H1 (cell line): ENCODE measurements around the gene LYPD6B. TPM values are rescaled to one million over a fixed set of nuclear protein-coding genes. Genes with fewer than 3 reads are reported as not detected.

ENCODE experiments used
- CTCF ChIA-PET: fragments of 300-600 bp; sonication (Branson Sonifier 250); formaldehyde crosslinking; loops from one replicate; lab custom pipeline; 2021; ENCODE audit not compliant: partially characterized antibody; lab: Charles Lee
- POLR2A ChIA-PET: fragments of 300-600 bp; sonication (Branson Sonifier 250); formaldehyde crosslinking; loops from one replicate; lab custom pipeline; 2021; ENCODE audit warnings: inconsistent platforms; ENCODE audit not compliant: partially characterized antibody; lab: Charles Lee
- DNase-seq, 2 experiments: peaks; one replicate each; pipeline versions ENCODE4 v3.0.0 to v3.0.0-alpha.2; 2010 to 2022; ENCODE audit warnings: low spot score in 2 of 2, low read depth in 1 of 2, mixed read lengths in 1 of 2
- FAIRE-seq: peaks from 2 replicates; lab custom pipeline; 2011; peaks lifted over from hg19 to GRCh38; lab: Jason Lieb, UNC
- H2AFZ ChIP-seq: 2 replicates; pipeline ENCODE4 v1.8.1; 2012; ENCODE audit warnings: low read length, inconsistent platforms
- H2AK5ac ChIP-seq: 2 replicates; pipeline ENCODE4 v1.6.1; 2013; ENCODE audit warnings: low read depth, low read length
- H2BK120ac ChIP-seq: replicated peaks from 2 replicates; pipeline ENCODE3; 2013; ENCODE audit warnings: low read depth, low read length, inconsistent platforms
- H2BK12ac ChIP-seq: 2 replicates; pipeline ENCODE4 v1.6.1; 2013; ENCODE audit warnings: low read depth, low read length
- H2BK15ac ChIP-seq: 2 replicates; pipeline ENCODE4 v1.6.1; 2013; ENCODE audit warnings: low read length
- H2BK20ac ChIP-seq: 2 replicates; pipeline ENCODE4 v1.6.1; 2013; ENCODE audit warnings: low read length
- H2BK5ac ChIP-seq: 2 replicates; pipeline ENCODE4 v1.6.1; 2013; ENCODE audit warnings: low read depth, low read length
- H3K14ac ChIP-seq: 2 replicates; pipeline ENCODE4 v1.6.1; 2013; ENCODE audit warnings: inconsistent platforms; ENCODE audit not compliant: insufficient read length
- H3K18ac ChIP-seq: 2 replicates; pipeline ENCODE4 v1.6.1; 2013; ENCODE audit warnings: low read length; ENCODE audit errors: extremely low read depth
- H3K23ac ChIP-seq: 2 replicates; pipeline ENCODE4 v1.6.1; 2013; ENCODE audit warnings: inconsistent platforms; ENCODE audit not compliant: insufficient read length
- H3K23me2 ChIP-seq: 2 replicates; pipeline ENCODE4 v1.6.1; 2013; ENCODE audit warnings: low read depth, low read length
- H3K27ac ChIP-seq: 2 replicates; pipeline ENCODE4 v1.6.1; 2011; ENCODE audit warnings: low read depth, low read length, inconsistent platforms
- H3K27me3 ChIP-seq, 4 experiments: replicated peaks in 1 of 4; 1 replicate in 1 of 4; 2 replicates in 3 of 4; pipeline versions ENCODE4 v1.6.1 to v1.8.1; 2011 to 2013; ENCODE audit warnings: low read length in 3 of 4, mild to moderate bottlenecking in 3 of 4, inconsistent platforms in 2 of 4, mixed read lengths in 2 of 4, moderate library complexity in 1 of 4; ENCODE audit not compliant: control insufficient read depth in 3 of 4, insufficient read depth in 3 of 4; ENCODE audit errors: extremely low read depth in 1 of 4
- H3K36me3 ChIP-seq, 4 experiments: 2 replicates each; pipeline versions ENCODE4 v1.6.1 to v1.8.1; 2011 to 2013; ENCODE audit warnings: mild to moderate bottlenecking in 4 of 4, low read length in 3 of 4, moderate library complexity in 2 of 4, control low read depth in 1 of 4, inconsistent platforms in 1 of 4; ENCODE audit not compliant: insufficient read depth in 4 of 4, control insufficient read depth in 2 of 4
- H3K4ac ChIP-seq: replicated peaks from 2 replicates; pipeline ENCODE3; 2013; ENCODE audit warnings: low read length, low read depth, mixed read lengths, inconsistent platforms; ENCODE audit not compliant: insufficient read length
- H3K4me1 ChIP-seq, 4 experiments: replicated peaks in 1 of 4; 1 replicate in 1 of 4; 2 replicates in 3 of 4; pipeline versions ENCODE4 v1.6.1 to v1.8.1; 2011 to 2013; ENCODE audit warnings: low read length in 3 of 4, inconsistent platforms in 2 of 4, mixed read lengths in 1 of 4; ENCODE audit not compliant: insufficient read depth in 4 of 4, control insufficient read depth in 3 of 4
- H3K4me2 ChIP-seq, 2 experiments: 2 replicates each; pipeline versions ENCODE4 v1.6.1 to v1.8.1; 2011 to 2013; ENCODE audit warnings: low read depth in 2 of 2, low read length in 2 of 2, control low read depth in 1 of 2, inconsistent platforms in 1 of 2, mild to moderate bottlenecking in 1 of 2; ENCODE audit not compliant: insufficient read depth in 1 of 2
- H3K4me3 ChIP-seq, 4 experiments: fragments of 200-600, 300-600 bp in 1 of 4; sonication (generic), shearing (Covaris generic), sonication (Bioruptor Twin) in 1 of 4; 2 replicates each; pipeline versions ENCODE4 v1.5.1 to v1.8.1; 2011 to 2016; ENCODE audit warnings: low read length in 4 of 4, low read depth in 3 of 4, control low read depth in 2 of 4, inconsistent platforms in 2 of 4, mild to moderate bottlenecking in 2 of 4, mixed read lengths in 1 of 4, moderate library complexity in 1 of 4; ENCODE audit not compliant: insufficient read depth in 2 of 4; ENCODE audit errors: extremely low read depth in 1 of 4
- H3K56ac ChIP-seq: replicated peaks from 2 replicates; pipeline ENCODE3; 2013; ENCODE audit warnings: low read depth, mild to moderate bottlenecking, mixed read lengths, low read length, inconsistent platforms; ENCODE audit not compliant: insufficient read length
- H3K79me1 ChIP-seq: 2 replicates; pipeline ENCODE4 v1.6.1; 2013; ENCODE audit warnings: low read depth, low read length, control low read depth
- H3K79me2 ChIP-seq, 2 experiments: 2 replicates each; pipeline versions ENCODE4 v1.6.1 to v1.8.1; 2012 to 2013; ENCODE audit warnings: low read length in 2 of 2, mild to moderate bottlenecking in 2 of 2, inconsistent platforms in 1 of 2; ENCODE audit not compliant: insufficient read depth in 2 of 2, control insufficient read depth in 1 of 2
- H3K9ac ChIP-seq, 4 experiments: replicated peaks in 1 of 4; 1 replicate in 1 of 4; 2 replicates in 3 of 4; pipeline versions ENCODE4 v1.6.1 to v1.8.1; 2011 to 2013; ENCODE audit warnings: low read depth in 3 of 4, low read length in 3 of 4, control low read depth in 2 of 4, mild to moderate bottlenecking in 2 of 4, moderate library complexity in 2 of 4, inconsistent platforms in 1 of 4; ENCODE audit errors: extremely low read depth in 1 of 4
- H3K9me3 ChIP-seq, 2 experiments: 2 replicates each; pipeline versions ENCODE4 v1.6.1 to v1.8.1; 2012 to 2013; ENCODE audit warnings: mild to moderate bottlenecking in 2 of 2, moderate library complexity in 2 of 2, control low read depth in 1 of 2, inconsistent platforms in 1 of 2, low read depth in 1 of 2, low read length in 1 of 2, mixed read lengths in 1 of 2; ENCODE audit not compliant: insufficient read depth in 2 of 2
- H4K20me1 ChIP-seq, 2 experiments: replicated peaks in 1 of 2; 2 replicates each; pipeline versions ENCODE3 to v1.8.1; 2011 to 2013; ENCODE audit warnings: inconsistent platforms in 2 of 2, low read length in 2 of 2, mild to moderate bottlenecking in 1 of 2; ENCODE audit not compliant: insufficient read depth in 2 of 2, control insufficient read depth in 1 of 2
- H4K5ac ChIP-seq: 2 replicates; pipeline ENCODE4 v1.6.1; 2013; ENCODE audit warnings: low read length, low read depth, mixed read lengths, inconsistent platforms; ENCODE audit not compliant: insufficient read length
- H4K8ac ChIP-seq: 2 replicates; pipeline ENCODE4 v1.8.0; 2013; ENCODE audit warnings: mild to moderate bottlenecking, moderate library complexity, low read length, inconsistent platforms; ENCODE audit not compliant: insufficient read depth; ENCODE audit errors: extremely low read depth
- H4K91ac ChIP-seq: replicated peaks from 2 replicates; pipeline ENCODE3; 2013; ENCODE audit warnings: low read length, mixed read lengths, inconsistent platforms; ENCODE audit not compliant: insufficient read length
- EZH2 ChIP-seq: fragments of 200-600 bp; sonication (generic); IDR thresholded peaks from 2 replicates; pipeline ENCODE4 v1.7.1; 2012; ENCODE audit warnings: low read depth, mild to moderate bottlenecking, moderate library complexity, low read length, inconsistent platforms; ENCODE audit not compliant: severe bottlenecking
- GTF2F1 ChIP-seq: IDR thresholded peaks from 2 replicates; pipeline ENCODE4 v1.6.1; 2012; ENCODE audit warnings: low read depth, low read length, improper control_type of control experiment, borderline replicate concordance
- KDM4A ChIP-seq: IDR thresholded peaks from one replicate; pipeline ENCODE4 v1.7.1; 2012; ENCODE audit warnings: low read depth, mild to moderate bottlenecking, moderate library complexity, low read length, inconsistent platforms; ENCODE audit not compliant: severe bottlenecking
- POLR2A ChIP-seq, 2 experiments: IDR thresholded peaks; 1 replicate in 1 of 2; 2 replicates in 1 of 2; pipeline ENCODE4 v1.6.1; 2011; ENCODE audit warnings: low read depth in 2 of 2, low read length in 2 of 2, mild to moderate bottlenecking in 2 of 2; ENCODE audit errors: control extremely low read depth in 1 of 2
- SIX5 ChIP-seq: IDR thresholded peaks from 2 replicates; pipeline ENCODE4 v1.6.1; 2011; ENCODE audit warnings: mild to moderate bottlenecking, low read depth, low read length
- TAF1 ChIP-seq: IDR thresholded peaks from 2 replicates; pipeline ENCODE4 v1.6.1; 2011; ENCODE audit warnings: mild to moderate bottlenecking, low read depth, low read length
- polyA plus RNA-seq, 7 experiments: library from polyadenylated mRNA; depleted of rRNA in 3 of 7; stranded (reverse) in 5 of 7; unstranded in 2 of 7; fragments of >200 nt in 5 of 7; fragments of 200-250 nt in 2 of 7; gene quantifications; 1 replicate in 5 of 7; 2 replicates in 1 of 7; 4 replicates in 1 of 7; pipeline versions ENCODE4 v1.2.1 to v1.2.3, GENCODE V29; 2011 to 2013; ENCODE audit warnings: missing spikeins in 2 of 7, mixed read lengths in 2 of 7
- total RNA-seq: library from RNA; stranded (reverse); fragmentation: NEBNext Ultra II Directional; extraction: Animal tissue kit (Norgen Biotek cat#: 25700); gene quantifications from 2 replicates; pipeline ENCODE4 v1.2.1, GENCODE V29; 2021

The LYPD6B gene
- total and polyA plus RNA-seq, 2 of the 8 experiments (the other 6 are each of a cell fraction or from before 2014, with no cell fraction given) = 2.2 to 3.5 TPM

- Histone ChIP-seq H3K4ac (no peak overlapping the region), H2AFZ (no peak overlapping the region), H3K4me1 (no peaks in the 10 kb centered on the region), H2BK15ac (no peak overlapping the region), H2AK5ac (no peak overlapping the region), H2BK5ac (no peak overlapping the region), H4K20me1 (no peaks in the 10 kb centered on the region), H4K8ac (no peak overlapping the region), H3K27ac (no peak overlapping the region), H3K23me2 (no peaks in the 10 kb centered on the region; the same call in none of the 2 replicates), H3K56ac (no peak overlapping the region), H3K14ac (no peak overlapping the region), H3K18ac (no peak overlapping the region), H3K9ac (no peak overlapping the region), H4K5ac (no peak overlapping the region), H3K36me3 (no peaks in the 10 kb centered on the region), H2BK20ac (no peak overlapping the region), H2BK120ac (no peak overlapping the region), H3K79me2 (no peaks in the 10 kb centered on the region), H3K23ac (no peak overlapping the region), H3K9me3 (no peaks in the 10 kb centered on the region), H3K79me1 (no peaks in the 10 kb centered on the region), H3K27me3 (no peaks in the 10 kb centered on the region), H3K4me3 (no peak overlapping the region), H2BK12ac (no peak overlapping the region), H3K4me2 (no peak overlapping the region), H4K91ac (no peak overlapping the region)
- DNase-seq (no peak), FAIRE-seq (no peak)
- TF ChIP-seq POLR2A (IDR thresholded peaks at IDR 0.05; ENCODE audit: control extremely low read depth in 1 of 2, low read depth in 2 of 2, low read length in 2 of 2) = no peak
- TF ChIP-seq KDM4A = no peak
- TF ChIP-seq GTF2F1 = no peak
- TF ChIP-seq TAF1 = no peak
- no peak for TF ChIP-seq EZH2
- TF ChIP-seq SIX5 = no peak
- CTCF ChIA-PET = interaction anchor here (0.7 to 3.8 kb wide), 8 partner anchors 11 to 473 kb away, joined by 3 to 24 read pairs (median 3); no protein-coding TSS in a partner anchor
- POLR2A ChIA-PET = no interaction called here
Measured at GRCh38 chr2:149089068-149089467, 50.6 kb downstream of the LYPD6B start.
